A673 (cell line): ENCODE measurements around the gene NRXN3.

Source experiments
- CTCF ChIP-seq: fragments of 300-800, 200-600 bp; sonication (generic); conservative IDR thresholded peaks from 2 replicates; pipeline ENCODE4 v1.5.1; 2017; ENCODE audit warnings: low read depth, mild to moderate bottlenecking, antibody characterized with exemption, low read length, moderate library complexity, mixed read lengths
- EZH2 ChIP-seq: fragments of 200-600 bp; sonication (generic); IDR thresholded peaks from 2 replicates; pipeline ENCODE4 v1.6.1; 2017; ENCODE audit warnings: borderline replicate concordance, low read depth, mild to moderate bottlenecking, mixed read lengths, antibody characterized with exemption, low read length; ENCODE audit not compliant: poor library complexity, severe bottlenecking

- TF ChIP-seq CTCF: no peak
- TF ChIP-seq EZH2: no peak
Measured at GRCh38 chr14:79837699-79838098, 1667.5 kb downstream of the NRXN3 start.
